IMR-90 (cell line): ENCODE data around the gene FOXC2. TPM values are rescaled to one million over a fixed set of nuclear protein-coding genes. Genes with fewer than 3 reads are reported as not detected.

ENCODE experiments used
- ATAC-seq: fragments of 200-7000 bp; cut with Tn5 transposase; 2 replicates; pipeline ENCODE4 v1.9.1; 2020; ENCODE audit warnings: low read depth, mild to moderate bottlenecking, moderate library complexity
- BruUV-seq: library from RNA; stranded (reverse); fragments of 400-500 nt; replicated peaks from 2 replicates; lab custom pipeline; 2021; lab: Mats Ljungman, UMichigan
- CTCF ChIA-PET: fragments of 300-600 bp; formaldehyde crosslinking; extraction: SDS; loops from one replicate; lab custom pipeline; 2021; ENCODE audit warnings: antibody characterized with exemption; lab: Yijun Ruan, JAX
- POLR2A ChIA-PET: fragments of 300-600 bp; sonication (Branson Sonifier 250); formaldehyde crosslinking; loops from one replicate; lab custom pipeline; 2022; ENCODE audit warnings: antibody characterized with exemption; ENCODE audit not compliant: unreplicated experiment; lab: Charles Lee
- DNase-seq: peaks from one replicate; pipeline ENCODE4 v3.0.0; 2013
- H2AFZ ChIP-seq: replicated peaks from 2 replicates; pipeline ENCODE3; 2013; ENCODE audit warnings: low read length, mild to moderate bottlenecking; ENCODE audit not compliant: poor library complexity
- H2AK5ac ChIP-seq: 2 replicates; pipeline ENCODE4 v1.6.1; 2013; ENCODE audit warnings: low read depth, low read length, inconsistent platforms
- H2AK9ac ChIP-seq: replicated peaks from 2 replicates; pipeline ENCODE3; 2013; ENCODE audit warnings: mild to moderate bottlenecking, low read depth, low read length, moderate library complexity; ENCODE audit not compliant: poor library complexity
- H2BK120ac ChIP-seq: 2 replicates; pipeline ENCODE4 v1.6.1; 2013; ENCODE audit warnings: low read depth, low read length, inconsistent platforms
- H2BK15ac ChIP-seq: 3 replicates; pipeline ENCODE4 v1.6.1; 2013; ENCODE audit warnings: low read depth, low read length, inconsistent platforms
- H2BK20ac ChIP-seq: 2 replicates; pipeline ENCODE4 v1.6.1; 2013; ENCODE audit warnings: low read depth, mild to moderate bottlenecking, inconsistent platforms, low read length, moderate library complexity
- H2BK5ac ChIP-seq: 2 replicates; pipeline ENCODE4 v1.6.1; 2013; ENCODE audit warnings: mild to moderate bottlenecking, low read depth, low read length, inconsistent platforms; ENCODE audit not compliant: poor library complexity, severe bottlenecking
- H3K14ac ChIP-seq: replicated peaks from 2 replicates; pipeline ENCODE4 v1.6.1; 2013; ENCODE audit warnings: low read depth, low read length, inconsistent platforms
- H3K18ac ChIP-seq: 2 replicates; pipeline ENCODE4 v1.6.1; 2013; ENCODE audit warnings: low read depth, low read length, control low read depth
- H3K23ac ChIP-seq: 2 replicates; pipeline ENCODE4 v1.6.1; 2013; ENCODE audit warnings: low read depth, low read length, inconsistent platforms
- H3K27ac ChIP-seq: 2 replicates; pipeline ENCODE4 v1.5.1; 2013; ENCODE audit warnings: mild to moderate bottlenecking, control low read depth, low read length; ENCODE audit not compliant: insufficient read depth
- H3K27me3 ChIP-seq: 2 replicates; pipeline ENCODE4 v1.6.1; 2013; ENCODE audit warnings: low read length; ENCODE audit not compliant: control insufficient read depth, insufficient read depth
- H3K36me3 ChIP-seq: 2 replicates; pipeline ENCODE4 v1.6.1; 2013; ENCODE audit warnings: low read length, mixed read lengths; ENCODE audit not compliant: control insufficient read depth, insufficient read depth
- H3K4ac ChIP-seq: 2 replicates; pipeline ENCODE4 v1.6.1; 2013; ENCODE audit warnings: low read depth, low read length, inconsistent platforms
- H3K4me1 ChIP-seq: 2 replicates; pipeline ENCODE4 v1.6.1; 2013; ENCODE audit warnings: low read length, mixed read lengths; ENCODE audit not compliant: control insufficient read depth, insufficient read depth
- H3K4me2 ChIP-seq: 2 replicates; pipeline ENCODE4 v1.6.1; 2013; ENCODE audit warnings: low read depth, mild to moderate bottlenecking, control low read depth, low read length, moderate library complexity
- H3K4me3 ChIP-seq: 2 replicates; pipeline ENCODE4 v1.5.1; 2013; ENCODE audit warnings: low read depth, mild to moderate bottlenecking, control low read depth, low read length, moderate library complexity; ENCODE audit not compliant: insufficient read depth
- H3K56ac ChIP-seq: 2 replicates; pipeline ENCODE4 v1.6.1; 2013; ENCODE audit warnings: low read length, inconsistent platforms; ENCODE audit not compliant: insufficient read depth; ENCODE audit errors: extremely low read depth
- H3K79me1 ChIP-seq, 2 experiments: 2 replicates each; pipeline ENCODE4 v1.6.1; 2013; ENCODE audit warnings: low read length in 2 of 2, inconsistent platforms in 1 of 2, low read depth in 1 of 2
- H3K9ac ChIP-seq: 2 replicates; pipeline ENCODE4 v1.6.1; 2013; ENCODE audit warnings: low read depth, low read length, control low read depth
- H3K9me1 ChIP-seq: 2 replicates; pipeline ENCODE4 v1.6.1; 2013; ENCODE audit warnings: low read length, inconsistent platforms; ENCODE audit not compliant: insufficient read depth
- H3K9me3 ChIP-seq: 2 replicates; pipeline ENCODE4 v1.6.1; 2013; ENCODE audit warnings: low read length; ENCODE audit not compliant: control insufficient read depth, insufficient read depth
- H4K20me1 ChIP-seq: 2 replicates; pipeline ENCODE4 v1.6.1; 2013; ENCODE audit warnings: low read length, inconsistent platforms; ENCODE audit not compliant: insufficient read depth
- H4K5ac ChIP-seq: 2 replicates; pipeline ENCODE4 v1.6.1; 2013; ENCODE audit warnings: mild to moderate bottlenecking, low read depth, low read length, control low read depth
- H4K8ac ChIP-seq, 2 experiments: 2 replicates each; pipeline ENCODE4 v1.6.1; 2013; ENCODE audit warnings: low read depth in 2 of 2, low read length in 2 of 2, control low read depth in 1 of 2, inconsistent platforms in 1 of 2
- H4K91ac ChIP-seq: 2 replicates; pipeline ENCODE4 v1.6.1; 2013; ENCODE audit warnings: low read depth, low read length, inconsistent platforms; ENCODE audit not compliant: insufficient read depth
- BHLHE40 ChIP-seq: fragments of 150-350 bp; IDR thresholded peaks from 2 replicates; pipeline ENCODE4 v1.6.1; 2016; ENCODE audit warnings: mild to moderate bottlenecking, low read depth, low read length
- CHD1 ChIP-seq: IDR thresholded peaks from 2 replicates; pipeline ENCODE4 v1.6.1; 2012; ENCODE audit warnings: low read depth, low read length, improper control_type of control experiment
- FOS ChIP-seq: fragments of 150-350 bp; IDR thresholded peaks from 2 replicates; pipeline ENCODE4 v1.6.1; 2016; ENCODE audit warnings: low read depth, low read length
- POLR2A ChIP-seq: IDR thresholded peaks from 2 replicates; pipeline ENCODE4 v1.6.1; 2012; ENCODE audit warnings: mild to moderate bottlenecking, low read depth, low read length
- RFX5 ChIP-seq: IDR thresholded peaks from 2 replicates; pipeline ENCODE4 v1.8.0; 2012; ENCODE audit warnings: low read depth, mild to moderate bottlenecking, low read length, moderate library complexity
- WGBS, 2 experiments: methylation state at CpG; one replicate each; pipeline versions ENCODE4 v1.1.5 to v1.1.7; 2013; ENCODE audit warnings: missing lambda C conversion rate in 2 of 2; ENCODE audit not compliant: insufficient read length in 1 of 2; ENCODE audit errors: extremely low coverage in 2 of 2; 5-methylcytosine and 5-hydroxymethylcytosine counted together
- dilution Hi-C: fragments of 300-500 bp; cut with HindIII; formaldehyde crosslinking; loops from one replicate; pipeline ENCODE4 v1.14.3; 2018; ENCODE audit warnings: low sequenced_read_pairs; ENCODE audit not compliant: unreplicated experiment
- in situ Hi-C: fragments of 300-500 bp; cut with MboI; formaldehyde crosslinking; loops from 3 replicates; pipeline ENCODE4 v1.14.3; 2019; ENCODE audit warnings: low sequenced_read_pairs, inconsistent platforms, mixed read lengths
- intact Hi-C: fragments of 100-400 bp; cut with micrococcal nuclease; formaldehyde crosslinking; loops from 2 replicates; pipeline ENCODE4 v1.10.0; 2022
- polyA plus RNA-seq, 3 experiments: library from polyadenylated mRNA; depleted of rRNA; stranded (reverse); fragments of >200 nt; gene quantifications; 2 replicates each; pipeline ENCODE4 v1.2.3, GENCODE V29; 2012; ENCODE audit warnings: low replicate concordance in 1 of 3
- total RNA-seq: library from RNA; depleted of rRNA; stranded (reverse); fragments of >200 nt; gene quantifications from 2 replicates; pipeline ENCODE4 v1.2.3, GENCODE V29; 2012

FOXC2 gene
- total and polyA plus RNA-seq, 2 of the 4 experiments (the other 2 are of a cell fraction), result 0.90 to 6.4 TPM

DNA sequence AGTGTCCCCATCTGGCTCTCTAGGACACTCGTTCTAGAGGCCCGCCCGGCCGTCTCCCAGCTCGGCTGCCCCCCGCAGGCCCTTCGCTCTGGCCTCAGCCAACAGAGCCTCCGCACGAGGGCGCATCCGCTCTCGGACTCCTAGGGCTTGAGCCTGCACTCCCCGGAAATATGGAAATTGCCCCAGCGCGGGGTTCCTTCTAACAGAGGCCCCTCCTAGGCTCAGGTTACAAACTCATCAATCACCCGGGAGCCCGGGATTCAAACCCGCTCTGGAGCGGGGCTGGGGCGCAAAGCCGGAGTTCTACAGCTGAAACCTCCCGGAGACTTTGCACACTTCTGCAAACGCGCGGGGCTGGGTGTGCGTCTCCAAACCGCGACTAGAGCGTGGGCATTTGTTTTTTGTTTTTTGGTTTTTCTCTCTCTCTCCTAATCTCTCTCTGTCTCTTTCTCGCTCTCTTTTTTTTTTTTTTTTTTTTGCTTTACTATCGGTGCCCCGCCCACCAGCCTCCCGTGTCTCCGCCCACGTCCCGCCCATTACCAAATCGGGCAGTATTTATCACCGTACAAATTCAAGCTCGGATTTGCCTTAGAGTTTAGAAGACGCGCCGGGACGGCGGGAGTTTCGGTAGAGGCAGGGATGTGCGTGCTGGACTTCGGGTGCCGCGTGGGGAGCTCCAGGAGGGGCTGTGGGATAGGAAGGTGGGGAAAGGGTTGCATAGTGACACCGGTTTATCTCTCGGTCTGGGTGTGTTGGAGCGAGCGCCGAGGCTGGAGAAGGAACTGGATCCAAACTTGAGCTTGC, 9.3 kb downstream of the FOXC2 start (continued):
- TF ChIP-seq BHLHE40 (no peak), FOS (no peak), RFX5 (no peak)

DNA sequence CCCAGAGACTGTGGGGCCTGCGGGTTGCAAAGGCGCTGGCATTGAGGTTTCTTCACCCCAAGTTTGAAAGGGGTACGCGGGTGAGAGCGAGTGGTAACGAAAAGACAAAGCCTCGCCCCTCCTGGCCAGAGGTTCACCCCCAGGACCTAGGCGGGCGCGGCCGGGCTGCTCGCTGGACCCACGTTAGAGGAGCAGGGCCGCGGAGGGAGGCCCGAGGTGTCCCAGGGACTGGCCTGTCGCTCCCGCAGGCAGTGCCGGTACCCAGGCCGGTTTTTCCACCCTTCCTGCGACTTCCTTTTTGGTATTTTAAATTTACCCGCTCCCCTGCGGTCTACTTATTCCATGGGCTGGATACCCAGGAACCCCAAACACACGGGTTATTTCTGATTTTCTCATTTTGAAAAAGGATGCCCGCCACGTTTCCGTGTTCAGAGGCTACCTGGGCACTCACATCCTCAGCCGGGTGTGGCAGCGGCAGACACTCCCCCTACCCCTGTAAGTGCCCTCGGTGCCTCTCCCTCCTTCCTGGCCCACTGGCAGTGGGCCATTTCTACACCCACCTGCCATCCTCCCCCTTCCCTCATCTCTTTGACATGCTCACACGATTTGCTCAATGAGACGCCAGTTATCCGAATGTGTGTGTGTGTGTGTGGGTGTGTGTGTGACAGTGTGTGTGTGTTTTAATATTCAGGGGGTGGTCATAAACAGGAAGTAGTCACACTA, 10.1 kb downstream of the FOXC2 start:
- H2AFZ ChIP-seq, result peak overlapping the region; percentile 34
- DNase-seq, result no peak
- intact Hi-C loops (loop anchor here (2.0 to 5.0 kb wide), 2 partner anchors 184 to 256 kb away; no protein-coding TSS in a partner anchor), in situ Hi-C loops (loop anchor here (5.0 kb wide), 1 partner anchor 91 kb away; no protein-coding TSS in a partner anchor), dilution Hi-C loops (no loop called here)
- peak overlapping the region; percentile 84 for H2AK9ac ChIP-seq
- WGBS, 2 experiments, result 5% methylated on average over 13 of the region's 33 CpGs; no CpG with 5 or more reads in 1 of the 2 experiments
- peak overlapping the region; percentile 79 for H2BK5ac ChIP-seq
- peak overlapping the region; percentile 96 for H3K23ac ChIP-seq
- no peaks in the 10 kb centered on the region for H3K27me3 ChIP-seq
- peak overlapping the region; percentile 43 for H3K18ac ChIP-seq
- peak overlapping the region; percentile 94 for H3K4ac ChIP-seq
- peak overlapping the region; percentile 59 for H4K5ac ChIP-seq
- H4K8ac ChIP-seq, result peak overlapping the region; percentile 42 to 83
- ATAC-seq, result no peak
- peak overlapping the region; percentile 79 for H3K4me2 ChIP-seq
- POLR2A ChIA-PET, result interaction anchor here (0.5 to 1.0 kb wide), 4 partner anchors 10 to 441 kb away, joined by 3 to 5 read pairs (median 3); partner anchors contain the start of gene FOXC2
- peak overlapping the region; percentile 60 for H3K4me3 ChIP-seq
- peak overlapping the region; percentile 83 for H2AK5ac ChIP-seq
- peak overlapping the region; percentile 92 for H3K56ac ChIP-seq
- TF ChIP-seq CHD1 (peak; percentile 72; the same call in 1 of the 2 replicates), POLR2A (peak; percentile 89), RFX5 (no peak)
- H3K36me3 ChIP-seq, result no peaks in the 10 kb centered on the region
- peak overlapping the region; percentile 93 for H2BK120ac ChIP-seq
- no peaks in the 10 kb centered on the region for H3K9me3 ChIP-seq
- peak overlapping the region; percentile 61; the same call in 2 of the 3 replicates for H2BK15ac ChIP-seq
- peak overlapping the region; percentile 84 for H3K27ac ChIP-seq
- peak overlapping the region; percentile 97 for H3K14ac ChIP-seq
- 0 out of 2 replicates have a peak, but pooled peaks cover 8% of the 10 kb centered on the region for H4K20me1 ChIP-seq
- peaks cover 9% of the 10 kb centered on the region for H3K9me1 ChIP-seq
- CTCF ChIA-PET, result interaction anchor here (0.6 to 1.7 kb wide), 6 partner anchors 12 to 486 kb away, joined by 3 to 13 read pairs (median 4); no protein-coding TSS in a partner anchor
- H3K9ac ChIP-seq, result peak overlapping the region; percentile 75
- BruUV-seq, result no TSS peak
- H3K79me1 ChIP-seq, result peaks cover 20 to 42% of the 10 kb centered on the region in 2 experiments
- H2BK20ac ChIP-seq, result peak overlapping the region; percentile 82
- peak overlapping the region; percentile 85 for H4K91ac ChIP-seq
- peaks cover 11% of the 10 kb centered on the region for H3K4me1 ChIP-seq
